ENCODE data around the gene TPRA1.

GRCh38 chr3:127534161-127534451, 56.4 kb downstream of the TPRA1 start:
- TF ChIP-seq CTCF (conservative IDR thresholded peaks at IDR 0.05; ENCODE audit: low read depth, low read length) (no peak), EZH2 (IDR thresholded peaks at IDR 0.05; ENCODE audit: borderline replicate concordance, low read depth, low read length, poor library complexity, severe bottlenecking) (no peak)

All from A673 (cell line).